Right lobe of liver (tissue), 4 donors: ENCODE measurements around the gene AR.

ENCODE experiments used
- CTCF ChIP-seq, 4 donors: fragments of 200-600 bp in 3 of 4; fragments of 450-650 bp in 1 of 4; IDR thresholded peaks; one replicate each; pipeline versions ENCODE4 v1.5.1 to v1.8.0; 2016 to 2022; ENCODE audit warnings: antibody characterized with exemption in 4 of 4, mild to moderate bottlenecking in 2 of 4
- POLR2A ChIP-seq: fragments of 450-650 bp; IDR thresholded peaks from one replicate; pipeline ENCODE4 v1.6.1; 2017; ENCODE audit warnings: antibody characterized with exemption, mild to moderate bottlenecking
- donor health status: DM: no; HTN: no; CAD: no.
- donor health status: DM: no; HTN: no; CAD: no.
- donor health status: DM: no; HTN: yes; CAD: no.

GRCh38 chrX:67563469-67564448 is 19.9 kb downstream of the AR start:
- TF ChIP-seq CTCF (IDR thresholded peaks at IDR 0.05) = no peak
- no peak for TF ChIP-seq POLR2A
